HUES48 (cell line): ENCODE measurements around the gene ATP2C1.

ENCODE experiments used
- H3K27ac ChIP-seq: one replicate; pipeline ENCODE4 v1.7.0; 2013; ENCODE audit warnings: low read depth, low read length, inconsistent platforms
- H3K27me3 ChIP-seq: 2 replicates; pipeline ENCODE4 v1.6.1; 2013; ENCODE audit warnings: mild to moderate bottlenecking, low read length; ENCODE audit not compliant: control insufficient read depth, insufficient read depth
- H3K36me3 ChIP-seq: 2 replicates; pipeline ENCODE4 v1.6.1; 2013; ENCODE audit warnings: low read length; ENCODE audit not compliant: control insufficient read depth, insufficient read depth
- H3K4me1 ChIP-seq: 2 replicates; pipeline ENCODE4 v1.6.1; 2013; ENCODE audit warnings: mild to moderate bottlenecking, low read length; ENCODE audit not compliant: control insufficient read depth, insufficient read depth
- H3K4me3 ChIP-seq: 2 replicates; pipeline ENCODE4 v1.5.1; 2013; ENCODE audit warnings: mild to moderate bottlenecking, low read depth, low read length
- H3K9ac ChIP-seq: 2 replicates; pipeline ENCODE4 v1.6.1; 2013; ENCODE audit warnings: mild to moderate bottlenecking, low read depth, low read length, moderate library complexity
- H3K9me3 ChIP-seq: 2 replicates; pipeline ENCODE4 v1.6.1; 2013; ENCODE audit warnings: low read length; ENCODE audit not compliant: control insufficient read depth, insufficient read depth

The ATP2C1 gene

GRCh38 chr3:130941793-130942192 is 47.9 kb downstream of the ATP2C1 start:
- no peaks in the 10 kb centered on the region for H3K4me1 ChIP-seq
- H3K9ac ChIP-seq: no peak overlapping the region
- peaks cover 63% of the 10 kb centered on the region for H3K36me3 ChIP-seq
- H3K9me3 ChIP-seq: no peaks in the 10 kb centered on the region
- H3K4me3 ChIP-seq: no peak overlapping the region
- no peak overlapping the region for H3K27ac ChIP-seq
- no peaks in the 10 kb centered on the region for H3K27me3 ChIP-seq

DNA sequence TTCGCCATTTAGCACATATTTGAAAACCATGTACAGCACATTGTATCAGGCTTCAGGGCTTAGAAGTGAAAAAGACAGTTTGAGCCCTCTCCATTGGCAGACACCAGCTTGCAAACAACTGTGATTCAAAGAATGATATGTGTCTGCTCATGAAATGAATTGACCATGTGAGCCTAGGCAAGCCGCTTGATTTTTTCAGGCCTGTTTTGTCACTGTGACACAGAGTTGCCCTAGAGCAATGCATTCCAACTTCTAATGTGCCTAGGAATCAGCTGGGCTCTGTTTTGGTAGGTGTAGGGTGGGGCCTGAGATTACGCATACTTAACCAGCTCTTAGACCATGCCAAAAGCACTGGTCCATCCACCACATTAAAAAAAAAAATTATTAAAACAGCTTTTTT is 53.0 kb downstream of the ATP2C1 start:
- H3K36me3 ChIP-seq: peaks cover 60% of the 10 kb centered on the region

DNA sequence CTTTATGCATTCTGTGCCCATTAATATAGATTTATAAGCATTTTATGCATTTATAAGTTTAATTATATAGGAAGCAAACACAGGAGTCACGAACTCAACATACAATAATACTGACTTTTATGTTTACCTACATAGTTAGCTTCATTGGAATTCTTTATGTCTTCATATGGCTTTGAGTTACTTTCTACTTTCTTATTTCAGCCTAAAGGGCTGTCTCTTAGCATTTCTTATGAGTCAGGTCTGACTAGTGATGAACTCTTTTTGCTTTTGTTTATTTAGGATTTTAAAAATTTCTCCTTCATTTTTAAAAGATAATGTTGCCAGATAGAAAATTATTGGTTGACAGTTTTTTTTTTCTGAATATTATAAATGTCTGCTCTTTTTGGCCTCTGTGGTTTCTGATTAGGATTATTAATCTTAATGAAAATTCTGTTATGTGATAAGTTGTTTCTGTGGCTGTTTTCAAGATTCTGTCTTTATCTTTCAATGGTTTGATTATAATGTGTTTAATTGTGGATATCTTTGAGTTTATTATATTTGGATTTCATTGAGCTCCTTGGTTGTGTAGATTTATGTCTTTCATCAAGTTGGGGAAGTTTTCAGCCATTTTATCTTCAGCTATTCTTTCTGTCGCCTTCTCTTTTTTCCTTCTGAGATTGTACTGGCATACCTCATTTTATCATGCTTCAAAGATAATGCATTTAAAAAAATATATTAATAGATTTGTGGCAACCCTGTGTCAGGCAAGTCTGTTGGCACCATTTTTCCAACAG is 54.3 kb downstream of the ATP2C1 start:
- H3K27me3 ChIP-seq: no peaks in the 10 kb centered on the region
- no peak overlapping the region for H3K4me3 ChIP-seq
- H3K9me3 ChIP-seq: no peaks in the 10 kb centered on the region
- H3K36me3 ChIP-seq: peaks cover 50% of the 10 kb centered on the region
- H3K27ac ChIP-seq: no peak overlapping the region
- no peak overlapping the region for H3K9ac ChIP-seq
- 0 out of 2 replicates have a peak, but pooled peaks cover 3% of the 10 kb centered on the region for H3K4me1 ChIP-seq

More for the DNA sequence above, 53.0 kb downstream of the ATP2C1 start:
- no peak overlapping the region for H3K4me3 ChIP-seq
- no peak overlapping the region for H3K9ac ChIP-seq
- no peaks in the 10 kb centered on the region for H3K9me3 ChIP-seq
- no peak overlapping the region for H3K27ac ChIP-seq
- H3K4me1 ChIP-seq: 0 out of 2 replicates have a peak, but pooled peaks cover 3% of the 10 kb centered on the region
- H3K27me3 ChIP-seq: no peaks in the 10 kb centered on the region

GRCh38 chr3:130948929-130949328 is 55.0 kb downstream of the ATP2C1 start:
- Histone ChIP-seq H3K36me3 (peaks cover 54% of the 10 kb centered on the region), H3K27me3 (no peaks in the 10 kb centered on the region), H3K4me3 (no peak overlapping the region), H3K9ac (no peak overlapping the region), H3K4me1 (0 out of 2 replicates have a peak, but pooled peaks cover 3% of the 10 kb centered on the region), H3K9me3 (no peaks in the 10 kb centered on the region), H3K27ac (no peak overlapping the region)

GRCh38 chr3:130950124-130950523 is 56.2 kb downstream of the ATP2C1 start:
- 0 out of 2 replicates have a peak, but pooled peaks cover 3% of the 10 kb centered on the region for H3K4me1 ChIP-seq
- no peaks in the 10 kb centered on the region for H3K27me3 ChIP-seq
- no peak overlapping the region for H3K9ac ChIP-seq
- no peak overlapping the region for H3K27ac ChIP-seq
- peaks cover 53% of the 10 kb centered on the region for H3K36me3 ChIP-seq
- no peak overlapping the region for H3K4me3 ChIP-seq
- H3K9me3 ChIP-seq: no peaks in the 10 kb centered on the region

GRCh38 chr3:130950641-130951040 is 56.8 kb downstream of the ATP2C1 start:
- H3K27me3 ChIP-seq: no peaks in the 10 kb centered on the region
- 0 out of 2 replicates have a peak, but pooled peaks cover 3% of the 10 kb centered on the region for H3K4me1 ChIP-seq
- H3K9me3 ChIP-seq: no peaks in the 10 kb centered on the region
- H3K9ac ChIP-seq: no peak overlapping the region
- H3K27ac ChIP-seq: no peak overlapping the region
- no peak overlapping the region for H3K4me3 ChIP-seq
- H3K36me3 ChIP-seq: peaks cover 56% of the 10 kb centered on the region

DNA sequence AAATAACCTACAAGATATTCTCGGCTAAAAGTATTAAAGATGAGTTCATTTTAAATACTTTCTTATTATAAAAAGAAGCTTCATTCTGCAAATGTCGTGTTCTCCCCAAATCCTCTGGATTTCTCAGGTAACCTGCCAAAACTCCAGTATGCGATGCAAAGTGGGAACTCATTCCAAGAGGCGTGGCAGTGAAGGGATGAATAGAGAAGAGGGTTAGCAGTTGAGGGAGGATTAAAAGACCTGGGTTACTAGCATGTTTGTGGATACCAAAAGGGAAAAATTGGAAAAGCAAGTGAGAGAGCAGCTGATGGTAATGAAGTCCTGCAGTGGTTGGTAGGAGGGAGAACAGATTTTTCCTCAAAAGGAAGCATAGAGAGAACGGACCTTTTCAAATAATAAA is 61.6 kb downstream of the ATP2C1 start:
- no peak overlapping the region for H3K9ac ChIP-seq
- H3K4me3 ChIP-seq: no peak overlapping the region
- H3K4me1 ChIP-seq: no peaks in the 10 kb centered on the region
- H3K9me3 ChIP-seq: no peaks in the 10 kb centered on the region
- H3K27me3 ChIP-seq: no peaks in the 10 kb centered on the region
- H3K36me3 ChIP-seq: peaks cover 64% of the 10 kb centered on the region
- H3K27ac ChIP-seq: no peak overlapping the region

GRCh38 chr3:130956281-130956680 is 62.4 kb downstream of the ATP2C1 start:
- no peak overlapping the region for H3K27ac ChIP-seq
- no peak overlapping the region for H3K4me3 ChIP-seq
- H3K27me3 ChIP-seq: no peaks in the 10 kb centered on the region
- peaks cover 72% of the 10 kb centered on the region for H3K36me3 ChIP-seq
- no peaks in the 10 kb centered on the region for H3K9me3 ChIP-seq
- no peaks in the 10 kb centered on the region for H3K4me1 ChIP-seq
- H3K9ac ChIP-seq: no peak overlapping the region

GRCh38 chr3:130956721-130957120 is 62.8 kb downstream of the ATP2C1 start:
- H3K4me3 ChIP-seq: no peak overlapping the region
- no peak overlapping the region for H3K9ac ChIP-seq
- H3K4me1 ChIP-seq: no peaks in the 10 kb centered on the region
- no peaks in the 10 kb centered on the region for H3K9me3 ChIP-seq
- H3K27me3 ChIP-seq: no peaks in the 10 kb centered on the region
- H3K36me3 ChIP-seq: peaks cover 74% of the 10 kb centered on the region
- no peak overlapping the region for H3K27ac ChIP-seq

- H3K9me3 ChIP-seq: no peaks in the 10 kb centered on the region
- H3K4me3 ChIP-seq: no peak overlapping the region
- no peaks in the 10 kb centered on the region for H3K27me3 ChIP-seq
- no peak overlapping the region for H3K27ac ChIP-seq
- no peak overlapping the region for H3K9ac ChIP-seq
- peaks cover 26% of the 10 kb centered on the region for H3K4me1 ChIP-seq
- H3K36me3 ChIP-seq: peaks cover 66% of the 10 kb centered on the region
These were observed 66.4 kb downstream of the ATP2C1 start for GRCh38 chr3:130960139-130960795.

DNA sequence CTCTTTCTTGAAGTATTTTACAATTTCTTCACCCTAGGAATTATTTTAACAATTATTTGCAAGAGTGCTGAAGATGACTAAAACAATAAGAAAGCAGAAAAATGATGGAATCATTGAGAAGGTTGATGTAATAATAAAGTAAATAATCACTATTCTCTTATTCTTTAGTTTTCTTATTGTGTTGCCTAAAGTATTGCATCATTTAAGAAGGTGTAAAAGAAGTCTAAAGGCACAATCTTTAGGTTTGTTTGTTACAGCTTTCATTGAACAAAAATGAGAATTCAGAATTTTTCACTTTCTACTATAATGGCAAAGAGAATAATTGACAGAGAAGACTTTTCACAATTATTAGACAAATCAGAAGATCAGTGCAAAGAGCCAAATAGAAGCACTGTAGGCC is 67.6 kb downstream of the ATP2C1 start:
- peaks cover 65% of the 10 kb centered on the region for H3K36me3 ChIP-seq
- no peak overlapping the region for H3K4me3 ChIP-seq
- H3K9me3 ChIP-seq: no peaks in the 10 kb centered on the region
- peaks cover 26% of the 10 kb centered on the region for H3K4me1 ChIP-seq
- H3K9ac ChIP-seq: no peak overlapping the region
- no peak overlapping the region for H3K27ac ChIP-seq
- H3K27me3 ChIP-seq: no peaks in the 10 kb centered on the region
